ENCODE measurements around the gene COPG1.

DNA sequence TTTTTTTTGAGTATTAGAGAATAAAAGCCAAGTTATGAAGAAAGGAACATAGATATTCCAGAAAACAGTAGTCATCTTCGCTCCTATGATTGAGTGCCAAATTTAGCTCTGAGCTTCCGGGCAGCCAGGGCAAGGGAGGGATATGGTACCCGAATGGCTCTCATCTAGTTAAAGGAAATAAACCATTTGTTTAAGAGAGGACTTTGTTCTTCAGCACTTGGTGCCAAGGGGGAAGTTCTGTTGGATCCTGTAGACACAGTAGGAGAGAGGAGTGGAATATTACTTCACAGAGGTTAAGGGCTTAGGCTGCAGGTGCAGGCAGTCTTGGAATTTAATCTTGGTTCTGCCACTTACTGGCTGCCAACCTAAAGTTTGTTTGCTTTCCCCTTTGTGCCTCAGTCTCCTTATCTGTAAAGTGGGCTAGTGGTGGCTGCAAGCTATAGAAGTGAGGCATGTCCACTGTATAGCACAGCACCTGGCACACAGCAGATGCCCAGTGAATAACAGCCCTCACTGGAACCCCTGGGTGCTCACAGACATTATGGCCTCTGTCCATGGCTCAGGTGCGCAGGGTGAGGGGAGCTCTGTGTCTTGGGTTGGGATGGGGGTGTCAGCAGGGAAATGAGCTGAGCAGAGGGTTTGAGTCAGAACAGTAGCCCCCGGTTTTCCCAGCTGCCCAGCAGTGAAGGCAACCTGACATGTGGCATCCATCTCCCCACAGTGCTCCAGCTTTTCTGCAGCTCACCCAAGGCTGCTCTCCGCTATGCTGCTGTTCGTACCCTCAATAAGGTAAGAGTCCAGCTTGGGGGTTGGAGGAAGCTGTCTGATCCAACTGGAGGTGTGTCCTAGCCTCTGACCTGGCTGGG is 10.4 kb downstream of the COPG1 start:
- TF ChIP-seq EP300 (IDR thresholded peaks at IDR 0.05): no peak
- TF ChIP-seq, protein P1, sequence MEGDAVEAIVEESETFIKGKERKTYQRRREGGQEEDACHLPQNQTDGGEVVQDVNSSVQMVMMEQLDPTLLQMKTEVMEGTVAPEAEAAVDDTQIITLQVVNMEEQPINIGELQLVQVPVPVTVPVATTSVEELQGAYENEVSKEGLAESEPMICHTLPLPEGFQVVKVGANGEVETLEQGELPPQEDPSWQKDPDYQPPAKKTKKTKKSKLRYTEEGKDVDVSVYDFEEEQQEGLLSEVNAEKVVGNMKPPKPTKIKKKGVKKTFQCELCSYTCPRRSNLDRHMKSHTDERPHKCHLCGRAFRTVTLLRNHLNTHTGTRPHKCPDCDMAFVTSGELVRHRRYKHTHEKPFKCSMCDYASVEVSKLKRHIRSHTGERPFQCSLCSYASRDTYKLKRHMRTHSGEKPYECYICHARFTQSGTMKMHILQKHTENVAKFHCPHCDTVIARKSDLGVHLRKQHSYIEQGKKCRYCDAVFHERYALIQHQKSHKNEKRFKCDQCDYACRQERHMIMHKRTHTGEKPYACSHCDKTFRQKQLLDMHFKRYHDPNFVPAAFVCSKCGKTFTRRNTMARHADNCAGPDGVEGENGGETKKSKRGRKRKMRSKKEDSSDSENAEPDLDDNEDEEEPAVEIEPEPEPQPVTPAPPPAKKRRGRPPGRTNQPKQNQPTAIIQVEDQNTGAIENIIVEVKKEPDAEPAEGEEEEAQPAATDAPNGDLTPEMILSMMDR (IDR thresholded peaks at IDR 0.05): no peak
- no peak for TF ChIP-seq POLR2A (IDR thresholded peaks at IDR 0.05)
- no peak for TF ChIP-seq POLR2AphosphoS5 (IDR thresholded peaks at IDR 0.05)
